Breast epithelium (tissue), 3 donors: Measurements from ENCODE around the gene RSPO3.

Experiments used
- POLR2A ChIP-seq: fragments of 450-650 bp; IDR thresholded peaks from one replicate; pipeline ENCODE4 v1.6.1; 2016; ENCODE audit warnings: antibody characterized with exemption, mild to moderate bottlenecking, moderate library complexity
- TF ChIP-seq, protein P1 (sequence below), 3 donors: fragments of 450-650 bp; IDR thresholded peaks; one replicate each; pipeline ENCODE4 v1.5.1; 2016 to 2017; ENCODE audit warnings: antibody characterized with exemption in 3 of 3, mild to moderate bottlenecking in 3 of 3, moderate library complexity in 3 of 3

DNA sequence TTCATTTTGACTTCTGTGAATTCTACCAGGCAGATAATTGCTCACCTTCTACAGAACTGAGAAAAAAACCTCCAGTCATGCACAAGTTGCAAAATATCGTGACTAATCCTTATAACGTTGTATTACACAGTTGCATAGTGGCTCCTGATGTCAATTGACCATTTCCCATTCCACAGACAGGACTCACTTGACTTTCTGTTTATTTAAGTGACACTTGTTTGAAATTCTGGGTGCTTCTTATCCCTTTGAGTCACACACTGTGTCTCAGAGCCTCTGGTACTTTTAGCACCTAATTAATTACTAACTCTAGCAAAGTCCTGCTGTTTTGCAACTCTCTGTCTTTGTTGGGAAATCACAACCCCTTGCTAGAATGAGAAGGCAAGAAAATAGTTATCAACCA, 16.2 kb upstream of the RSPO3 start:
- TF ChIP-seq, protein P1, sequence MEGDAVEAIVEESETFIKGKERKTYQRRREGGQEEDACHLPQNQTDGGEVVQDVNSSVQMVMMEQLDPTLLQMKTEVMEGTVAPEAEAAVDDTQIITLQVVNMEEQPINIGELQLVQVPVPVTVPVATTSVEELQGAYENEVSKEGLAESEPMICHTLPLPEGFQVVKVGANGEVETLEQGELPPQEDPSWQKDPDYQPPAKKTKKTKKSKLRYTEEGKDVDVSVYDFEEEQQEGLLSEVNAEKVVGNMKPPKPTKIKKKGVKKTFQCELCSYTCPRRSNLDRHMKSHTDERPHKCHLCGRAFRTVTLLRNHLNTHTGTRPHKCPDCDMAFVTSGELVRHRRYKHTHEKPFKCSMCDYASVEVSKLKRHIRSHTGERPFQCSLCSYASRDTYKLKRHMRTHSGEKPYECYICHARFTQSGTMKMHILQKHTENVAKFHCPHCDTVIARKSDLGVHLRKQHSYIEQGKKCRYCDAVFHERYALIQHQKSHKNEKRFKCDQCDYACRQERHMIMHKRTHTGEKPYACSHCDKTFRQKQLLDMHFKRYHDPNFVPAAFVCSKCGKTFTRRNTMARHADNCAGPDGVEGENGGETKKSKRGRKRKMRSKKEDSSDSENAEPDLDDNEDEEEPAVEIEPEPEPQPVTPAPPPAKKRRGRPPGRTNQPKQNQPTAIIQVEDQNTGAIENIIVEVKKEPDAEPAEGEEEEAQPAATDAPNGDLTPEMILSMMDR (IDR thresholded peaks at IDR 0.05) = no peak
- TF ChIP-seq POLR2A = no peak
